HTERT RPE-1 (cell line): Measurements from ENCODE around the gene TIMM8B.
"Not testable (repeated sequence)": the region's sequence is repeated elsewhere in the genome, so short reads cannot be mapped to it uniquely, and the experiment has no call there.

Experiments
- in situ Hi-C: fragments of 300-500 bp; cut with MboI; formaldehyde crosslinking; loops from 4 replicates; pipeline ENCODE4 v1.14.3; 2020; ENCODE audit warnings: low sequenced_read_pairs

TIMM8B gene

GRCh38 chr11:112082729-112083128 is 3.8 kb downstream of the TIMM8B start:
- in situ Hi-C loops = no loop called here

DNA sequence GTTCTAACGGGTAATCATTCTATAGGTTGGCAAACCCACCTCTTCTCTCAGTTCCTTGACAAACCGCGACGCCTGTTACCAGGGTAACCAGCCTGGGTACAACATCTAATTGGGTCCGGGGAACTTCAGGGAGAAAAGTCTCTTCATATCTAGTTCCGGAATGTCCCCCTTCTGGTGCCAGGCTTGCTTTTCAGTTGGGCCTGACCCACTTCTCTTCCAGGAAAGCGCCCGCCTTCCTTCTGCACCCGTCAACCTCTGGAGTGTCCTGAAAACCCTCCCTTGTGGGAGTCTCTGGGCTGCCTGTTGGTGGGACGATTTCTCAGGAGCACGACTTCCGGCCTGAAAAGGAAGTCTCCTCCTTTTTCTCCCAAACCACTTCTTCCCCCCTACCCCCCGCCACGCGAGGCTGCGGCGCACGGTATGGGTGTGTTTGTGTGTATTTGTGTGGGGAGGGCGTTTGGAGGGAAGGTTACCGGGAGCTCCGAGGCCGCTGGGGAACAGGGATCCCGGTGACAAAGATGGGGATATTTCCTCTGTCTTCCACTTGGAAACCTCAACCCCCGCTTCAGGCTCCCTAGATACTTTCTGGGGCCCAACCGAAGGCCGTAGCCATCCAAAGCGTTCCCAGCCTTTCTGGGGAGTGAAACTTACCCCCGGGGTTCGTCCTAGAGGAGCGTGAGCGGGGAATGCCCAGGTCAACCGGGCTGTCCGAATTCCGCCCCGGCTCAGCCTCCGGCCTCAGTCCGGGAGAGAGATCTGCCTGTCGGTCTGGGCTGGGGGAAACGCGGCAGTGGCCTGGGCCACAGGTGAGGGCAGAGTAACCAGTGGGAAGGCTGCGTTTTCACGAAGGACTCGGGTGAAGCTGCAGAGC is 12.4 kb downstream of the TIMM8B start, which contains the start of the genes NKAPD1 and PIH1D2:
NKAPD1 (plus strand) TSS at position 359 of the 871 bp plus-strand sequence. CDS start 1,276 bp downstream, outside the sequence.
PIH1D2 (minus strand) TSS at position 77 of the 871 bp plus-strand sequence. CDS start 843 bp downstream, outside the sequence.
- in situ Hi-C loops = no loop called here

DNA sequence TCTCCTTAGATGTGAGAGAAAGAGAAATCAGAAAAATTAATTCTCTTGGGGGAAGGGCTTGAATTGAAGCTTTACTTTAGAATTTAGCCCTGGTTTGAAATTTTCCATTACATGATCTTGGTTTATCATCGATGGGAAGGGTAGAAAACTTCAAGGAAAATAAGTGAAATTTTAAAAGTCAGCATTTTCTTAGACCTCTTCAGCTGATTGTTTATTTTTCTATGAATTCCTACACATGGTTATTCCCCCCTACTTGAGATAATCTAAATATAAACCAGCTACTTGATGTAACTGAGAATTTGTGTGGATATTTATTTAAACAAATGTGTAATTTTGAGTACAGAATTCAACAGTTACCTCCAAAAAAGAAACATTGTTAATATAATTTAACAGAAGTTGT is 23.6 kb downstream of the TIMM8B start:
- in situ Hi-C loops = no loop called here

GRCh38 chr11:112058103-112058502 is 28.5 kb downstream of the TIMM8B start:
- in situ Hi-C loops = no loop called here

GRCh38 chr11:112057170-112057569 is 29.4 kb downstream of the TIMM8B start:
- in situ Hi-C loops = no loop called here

GRCh38 chr11:112051768-112052167 is 34.8 kb downstream of the TIMM8B start:
- in situ Hi-C loops = no loop called here

GRCh38 chr11:112050721-112051120 is 35.8 kb downstream of the TIMM8B start:
- in situ Hi-C loops = no loop called here

DNA sequence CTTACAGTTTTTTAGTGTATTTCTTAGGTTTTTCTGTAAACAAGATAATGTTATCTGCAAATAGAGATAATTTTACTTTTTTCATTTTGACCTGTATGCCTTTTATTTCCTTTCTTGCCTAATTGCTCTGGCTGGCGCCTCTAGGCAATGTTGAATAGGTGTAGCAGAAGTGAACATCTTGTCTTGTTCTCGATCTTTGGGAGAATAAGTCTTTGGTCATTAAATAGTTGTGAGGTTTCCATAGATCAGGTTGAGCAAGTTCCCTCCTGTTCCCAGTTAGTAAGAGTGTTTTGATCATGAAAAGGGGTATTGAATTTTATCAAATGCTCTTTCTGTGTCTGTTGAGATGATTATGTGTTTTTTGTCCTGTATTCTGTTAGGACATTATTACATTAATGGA is 36.8 kb downstream of the TIMM8B start:
- in situ Hi-C loops = no loop called here

DNA sequence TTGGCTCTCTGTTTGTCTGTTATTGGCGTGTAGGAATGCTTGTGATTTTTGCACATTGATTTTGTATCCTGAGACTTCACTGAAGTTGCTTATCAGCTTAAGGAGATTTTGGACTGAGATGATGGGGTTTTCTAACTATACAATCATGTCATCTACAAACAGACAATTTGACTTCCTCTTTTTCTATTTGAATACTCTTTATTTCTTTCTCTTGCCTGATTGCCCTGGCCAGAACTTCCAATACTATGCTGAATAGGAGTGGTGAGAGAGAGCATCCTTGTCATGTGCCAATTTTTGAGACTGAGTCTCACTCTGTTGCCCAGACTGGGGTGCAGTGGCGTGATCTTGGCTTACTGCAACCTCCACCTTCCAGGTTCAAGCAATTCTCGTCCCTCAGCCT is 38.3 kb downstream of the TIMM8B start:
- in situ Hi-C loops = not testable (repeated sequence)

GRCh38 chr11:112046647-112047046 is 39.9 kb downstream of the TIMM8B start:
- in situ Hi-C loops = not testable (repeated sequence)

DNA sequence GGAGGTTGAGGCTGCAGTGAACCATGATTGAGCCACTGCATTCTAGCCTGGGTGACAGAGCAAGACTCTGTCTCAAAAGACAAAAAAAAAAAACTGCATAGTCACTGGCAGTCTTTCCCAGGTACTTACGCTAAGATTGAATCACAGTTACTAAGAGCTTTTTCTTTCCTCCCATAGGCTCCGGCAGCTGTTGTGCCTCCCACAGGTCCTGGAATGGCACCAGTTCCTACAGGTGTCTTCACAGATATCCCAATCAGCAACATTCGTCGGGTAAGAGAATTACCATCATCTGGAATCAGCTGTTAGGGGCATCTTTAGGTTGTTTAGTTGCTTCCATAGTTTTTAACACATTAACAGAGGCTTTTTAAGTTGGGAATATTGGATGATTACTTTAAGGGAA is 41.6 kb downstream of the TIMM8B start:
- in situ Hi-C loops = no loop called here

- in situ Hi-C loops = no loop called here
These were observed 43.6 kb downstream of the TIMM8B start for GRCh38 chr11:112042961-112043304.

- in situ Hi-C loops = no loop called here
These were observed 44.2 kb downstream of the TIMM8B start for GRCh38 chr11:112042161-112042960.

DNA sequence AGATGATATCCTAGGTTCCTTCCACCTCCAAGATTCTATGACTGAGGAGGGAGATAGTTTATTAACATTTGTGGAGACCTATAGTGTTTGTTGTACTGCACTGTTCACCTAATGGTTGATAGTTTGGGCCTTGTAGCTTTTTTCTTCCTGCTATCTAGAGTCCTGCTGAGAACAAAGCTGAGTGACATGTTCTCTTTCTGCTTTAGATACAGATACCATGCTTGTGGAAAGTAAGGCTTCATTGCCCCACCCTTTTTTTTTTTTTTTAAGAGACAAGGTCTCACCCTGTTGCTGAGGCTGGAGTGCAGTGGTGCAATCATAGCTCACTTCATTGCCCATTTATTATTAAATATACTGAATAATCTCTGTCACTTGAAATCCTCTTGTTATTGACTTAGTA is 49.0 kb downstream of the TIMM8B start:
- in situ Hi-C loops = no loop called here
